Measurements from ENCODE around the gene HAPLN3.
A peak's percentile ranks its signal among the peaks of the same experiment; 100 is the strongest.

GRCh38 chr15:88878720-88879184 is 16.6 kb downstream of the HAPLN3 start:
- TF ChIP-seq CTCF (IDR thresholded peaks at IDR 0.05; ENCODE audit: low read length) (peak; percentile 92), EZH2 (optimal IDR thresholded peaks at IDR 0.05; ENCODE audit: low read depth, low read length) (no peak)

Measured in MM.1S (cell line).